HL-60/S4 treated with retinoic acid at 250 ng/mL for 4 days and 3 days (cell line): ENCODE data around the gene SKAP1.
"Not testable (repeated sequence)": the region's sequence is repeated elsewhere in the genome, so short reads cannot be mapped to it uniquely, and the experiment has no call there.

Source experiments
- in situ Hi-C: fragments of 300-500 bp; cut with MboI; formaldehyde crosslinking; loops from 2 replicates; pipeline ENCODE4 v1.7.0; 2022; ENCODE audit warnings: low sequenced_read_pairs

SKAP1 gene

GRCh38 chr17:48373130-48373830 is 56.7 kb downstream of the SKAP1 start:
- in situ Hi-C loops: no loop called here

GRCh38 chr17:48368967-48369366 is 61.0 kb downstream of the SKAP1 start:
- in situ Hi-C loops: not testable (repeated sequence)

- in situ Hi-C loops: no loop called here
Measured at GRCh38 chr17:48368352-48368908, 61.6 kb downstream of the SKAP1 start.

GRCh38 chr17:48363161-48363560 is 66.9 kb downstream of the SKAP1 start:
- in situ Hi-C loops: no loop called here

- in situ Hi-C loops: not testable (repeated sequence)
Measured at GRCh38 chr17:48360861-48361633, 69.0 kb downstream of the SKAP1 start.

GRCh38 chr17:48357779-48358602 is 72.0 kb downstream of the SKAP1 start:
- in situ Hi-C loops: no loop called here

GRCh38 chr17:48356866-48357265 is 73.1 kb downstream of the SKAP1 start:
- in situ Hi-C loops: no loop called here

- in situ Hi-C loops: no loop called here
Measured at GRCh38 chr17:48352630-48353029, 77.4 kb downstream of the SKAP1 start.

- in situ Hi-C loops: no loop called here
Measured at GRCh38 chr17:48351911-48352332, 78.1 kb downstream of the SKAP1 start.

GRCh38 chr17:48348352-48348751 is 81.7 kb downstream of the SKAP1 start:
- in situ Hi-C loops: no loop called here

- in situ Hi-C loops: no loop called here
Measured at GRCh38 chr17:48347177-48347576, 82.8 kb downstream of the SKAP1 start.

- in situ Hi-C loops: no loop called here
Measured at GRCh38 chr17:48344251-48344650, 85.8 kb downstream of the SKAP1 start.

GRCh38 chr17:48340916-48341315 is 89.1 kb downstream of the SKAP1 start:
- in situ Hi-C loops: no loop called here

GRCh38 chr17:48338720-48339119 is 91.3 kb downstream of the SKAP1 start:
- in situ Hi-C loops: no loop called here

GRCh38 chr17:48337903-48338302 is 92.1 kb downstream of the SKAP1 start:
- in situ Hi-C loops: not testable (repeated sequence)

GRCh38 chr17:48336986-48337385 is 93.0 kb downstream of the SKAP1 start:
- in situ Hi-C loops: no loop called here

- in situ Hi-C loops: no loop called here
Measured at GRCh38 chr17:48335858-48336500, 94.0 kb downstream of the SKAP1 start.

GRCh38 chr17:48335146-48335784 is 94.7 kb downstream of the SKAP1 start:
- in situ Hi-C loops: no loop called here

GRCh38 chr17:48333034-48333530 is 96.9 kb downstream of the SKAP1 start:
- in situ Hi-C loops: no loop called here

GRCh38 chr17:48330887-48331286 is 99.1 kb downstream of the SKAP1 start:
- in situ Hi-C loops: no loop called here
